Liver (tissue), 3 donors: ENCODE results near the gene CDH23.

ENCODE experiments used
- EGR1 ChIP-seq, 2 donors: IDR thresholded peaks; 2 replicates each; pipeline ENCODE4 v1.6.1; 2016 to 2018; ENCODE audit warnings: antibody characterized with exemption in 2 of 2, low read depth in 2 of 2
- FOXA1 ChIP-seq: IDR thresholded peaks from 2 replicates; pipeline ENCODE4 v1.6.1; 2016; ENCODE audit warnings: antibody characterized with exemption
- GABPA ChIP-seq, 2 donors: IDR thresholded peaks in 1 of 2; conservative IDR thresholded peaks in 1 of 2; 2 replicates each; pipeline ENCODE4 v1.6.1; 2016; ENCODE audit warnings: antibody characterized with exemption in 2 of 2, mild to moderate bottlenecking in 1 of 2, moderate library complexity in 1 of 2
- HNF4G ChIP-seq: IDR thresholded peaks from 2 replicates; pipeline ENCODE4 v1.6.1; 2016; ENCODE audit warnings: antibody characterized with exemption
- JUND ChIP-seq, 2 donors: IDR thresholded peaks; 2 replicates each; pipeline ENCODE4 v1.6.1; 2016; ENCODE audit warnings: antibody characterized with exemption in 2 of 2
- RAD21 ChIP-seq, 2 donors: IDR thresholded peaks; 2 replicates each; pipeline ENCODE4 v1.6.1; 2016; ENCODE audit warnings: antibody characterized with exemption in 2 of 2, mild to moderate bottlenecking in 2 of 2
- SP1 ChIP-seq: IDR thresholded peaks from 2 replicates; pipeline ENCODE4 v1.6.1; 2018; ENCODE audit warnings: antibody characterized with exemption, mild to moderate bottlenecking
- TAF1 ChIP-seq: conservative IDR thresholded peaks from 2 replicates; pipeline ENCODE4 v1.6.1; 2016; ENCODE audit warnings: antibody characterized with exemption, mild to moderate bottlenecking
- YY1 ChIP-seq: IDR thresholded peaks from 2 replicates; pipeline ENCODE4 v1.6.1; 2016; ENCODE audit warnings: antibody characterized with exemption, mild to moderate bottlenecking
- TF ChIP-seq, protein P1 (sequence below): fragments of 150-350 bp; IDR thresholded peaks from 2 replicates; pipeline ENCODE4 v1.5.1; 2017; ENCODE audit warnings: improper control_type of control experiment, low read depth, low read length; ENCODE audit not compliant: missing input control
- donor health status: healthy.
- donor health status: healthy.

DNA sequence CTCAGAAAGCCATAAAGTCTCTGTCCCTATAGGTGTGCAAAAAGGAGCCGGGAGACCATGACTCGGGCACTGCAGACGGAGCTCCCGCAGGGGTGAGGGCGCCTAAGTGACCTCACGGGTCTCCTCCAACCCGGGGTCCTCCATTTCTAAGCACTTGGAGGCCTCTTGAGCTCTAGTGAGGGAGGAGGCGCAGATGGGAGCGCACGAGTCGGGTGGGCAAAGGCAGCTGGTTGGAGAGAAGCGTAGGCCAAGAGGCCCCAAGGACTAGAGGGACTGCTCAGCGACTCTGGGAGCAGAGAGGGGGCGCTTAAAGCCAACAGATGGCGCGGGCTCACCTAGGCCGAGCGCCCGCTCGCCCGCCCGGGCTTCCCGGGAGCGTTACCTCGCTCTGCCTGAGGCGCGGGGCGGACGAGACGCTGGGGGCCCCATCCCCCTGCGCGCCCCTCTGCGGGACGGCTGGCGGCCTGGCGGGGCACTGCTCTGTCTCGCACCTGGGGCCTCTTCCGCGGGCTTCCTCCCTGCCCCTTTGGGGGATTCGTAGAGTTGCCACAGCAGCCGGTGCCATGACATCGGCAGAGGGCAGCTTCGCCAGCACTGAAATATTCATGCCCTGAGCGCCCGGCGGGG, 523 bp upstream of the CDH23 start:
- TF ChIP-seq, protein P1, sequence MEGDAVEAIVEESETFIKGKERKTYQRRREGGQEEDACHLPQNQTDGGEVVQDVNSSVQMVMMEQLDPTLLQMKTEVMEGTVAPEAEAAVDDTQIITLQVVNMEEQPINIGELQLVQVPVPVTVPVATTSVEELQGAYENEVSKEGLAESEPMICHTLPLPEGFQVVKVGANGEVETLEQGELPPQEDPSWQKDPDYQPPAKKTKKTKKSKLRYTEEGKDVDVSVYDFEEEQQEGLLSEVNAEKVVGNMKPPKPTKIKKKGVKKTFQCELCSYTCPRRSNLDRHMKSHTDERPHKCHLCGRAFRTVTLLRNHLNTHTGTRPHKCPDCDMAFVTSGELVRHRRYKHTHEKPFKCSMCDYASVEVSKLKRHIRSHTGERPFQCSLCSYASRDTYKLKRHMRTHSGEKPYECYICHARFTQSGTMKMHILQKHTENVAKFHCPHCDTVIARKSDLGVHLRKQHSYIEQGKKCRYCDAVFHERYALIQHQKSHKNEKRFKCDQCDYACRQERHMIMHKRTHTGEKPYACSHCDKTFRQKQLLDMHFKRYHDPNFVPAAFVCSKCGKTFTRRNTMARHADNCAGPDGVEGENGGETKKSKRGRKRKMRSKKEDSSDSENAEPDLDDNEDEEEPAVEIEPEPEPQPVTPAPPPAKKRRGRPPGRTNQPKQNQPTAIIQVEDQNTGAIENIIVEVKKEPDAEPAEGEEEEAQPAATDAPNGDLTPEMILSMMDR: peak; percentile 56
- TF ChIP-seq TAF1: no peak
- TF ChIP-seq FOXA1: no peak
- peak; percentile 66 to 81 for TF ChIP-seq RAD21 (IDR thresholded peaks at IDR 0.05)
- no peak for TF ChIP-seq YY1
- TF ChIP-seq JUND (IDR thresholded peaks at IDR 0.05): no peak
- no peak for TF ChIP-seq HNF4G
- TF ChIP-seq SP1: no peak
- TF ChIP-seq GABPA (IDR thresholded peaks at IDR 0.05 in 1 of 2, conservative IDR thresholded peaks at IDR 0.05 in 1 of 2): no peak
- TF ChIP-seq EGR1 (IDR thresholded peaks at IDR 0.05; ENCODE audit: low read depth in 2 of 2): no peak
